Measurements from ENCODE around the gene TSHR.
"Not testable (repeated sequence)": the region's sequence is repeated elsewhere in the genome, so short reads cannot be mapped to it uniquely, and the experiment has no call there.

The TSHR gene

GRCh38 chr14:81091139-81091538, 135.7 kb downstream of the TSHR start:
- no peak for DNase-seq

GRCh38 chr14:81091660-81092059, 136.2 kb downstream of the TSHR start:
- no peak for DNase-seq

GRCh38 chr14:81093651-81094050, 138.2 kb downstream of the TSHR start:
- DNase-seq: no peak

- DNase-seq: no peak
These were observed 140.1 kb downstream of the TSHR start for GRCh38 chr14:81095539-81095938.

- no peak for DNase-seq
These were observed 141.2 kb downstream of the TSHR start for GRCh38 chr14:81096656-81097055.

GRCh38 chr14:81102217-81102616, 146.8 kb downstream of the TSHR start:
- no peak for DNase-seq

- no peak for DNase-seq
These were observed 148.0 kb downstream of the TSHR start for GRCh38 chr14:81103443-81103842.

- DNase-seq: no peak
These were observed 150.0 kb downstream of the TSHR start for GRCh38 chr14:81105378-81105777.

- DNase-seq: no peak
These were observed 150.5 kb downstream of the TSHR start for GRCh38 chr14:81105961-81106360.

GRCh38 chr14:81110186-81110585, 154.8 kb downstream of the TSHR start:
- no peak for DNase-seq

GRCh38 chr14:81113176-81113575, 157.8 kb downstream of the TSHR start:
- no peak for DNase-seq

GRCh38 chr14:81113945-81114820, 158.8 kb downstream of the TSHR start:
- not testable (repeated sequence) for DNase-seq

- no peak for DNase-seq
These were observed 165.1 kb downstream of the TSHR start for GRCh38 chr14:81120501-81120900.

GRCh38 chr14:81122326-81122725, 166.9 kb downstream of the TSHR start:
- no peak for DNase-seq

GRCh38 chr14:81123811-81124210, 168.4 kb downstream of the TSHR start:
- no peak for DNase-seq

- DNase-seq: no peak
These were observed 170.1 kb downstream of the TSHR start for GRCh38 chr14:81125536-81125935.

GRCh38 chr14:81127785-81128184, 172.4 kb downstream of the TSHR start:
- no peak for DNase-seq

GRCh38 chr14:81129242-81129641, 173.8 kb downstream of the TSHR start:
- no peak for DNase-seq

- no peak for DNase-seq
These were observed 177.0 kb downstream of the TSHR start for GRCh38 chr14:81132468-81132867.

- no peak for DNase-seq
These were observed 178.0 kb downstream of the TSHR start for GRCh38 chr14:81133400-81133799.

- no peak for DNase-seq
These were observed 181.9 kb downstream of the TSHR start for GRCh38 chr14:81137316-81137715.

- no peak for DNase-seq
These were observed 183.0 kb downstream of the TSHR start for GRCh38 chr14:81138429-81138828.

- DNase-seq: no peak
These were observed 186.0 kb downstream of the TSHR start for GRCh38 chr14:81141426-81141825.

GRCh38 chr14:81143793-81144192, 188.4 kb downstream of the TSHR start:
- DNase-seq: no peak
